ENCODE data around the gene EXOC3L2. TPM values are rescaled to one million over a fixed set of nuclear protein-coding genes. Genes with fewer than 3 reads are reported as not detected.
A peak's percentile ranks its signal among the peaks of the same experiment; 100 is the strongest.

EXOC3L2 gene
- total RNA-seq, 1 donor from 2014 or later, result not detected

GRCh38 chr19:45200568-45200967 lies 44.6 kb downstream of the EXOC3L2 start:
- no peaks in the 10 kb centered on the region for H3K4me1 Mint-ChIP-seq (ENCODE audit: low read depth)
- no peak overlapping the region for H3K27ac Mint-ChIP-seq
- peak; percentile 41 for TF ChIP-seq CTCF (IDR thresholded peaks at IDR 0.05; ENCODE audit: unreplicated experiment)
- H3K4me3 Mint-ChIP-seq (ENCODE audit: low read depth), result no peak overlapping the region
- H3K27me3 Mint-ChIP-seq, result peaks cover 15% of the 10 kb centered on the region
- H3K9me3 Mint-ChIP-seq (ENCODE audit: low read depth), result no peaks in the 10 kb centered on the region
- H3K36me3 Mint-ChIP-seq (ENCODE audit: insufficient read depth), result no peaks in the 10 kb centered on the region
- DNase-seq (ENCODE audit: low spot score, unreplicated experiment), result no peak

GRCh38 chr19:45195764-45196163 lies 49.4 kb downstream of the EXOC3L2 start:
- no peaks in the 10 kb centered on the region for H3K9me3 Mint-ChIP-seq (ENCODE audit: low read depth)
- no peak overlapping the region for H3K27ac Mint-ChIP-seq
- no peaks in the 10 kb centered on the region for H3K36me3 Mint-ChIP-seq (ENCODE audit: insufficient read depth)
- no peak for DNase-seq (ENCODE audit: low spot score, unreplicated experiment)
- TF ChIP-seq CTCF (IDR thresholded peaks at IDR 0.05; ENCODE audit: unreplicated experiment), result no peak
- H3K4me3 Mint-ChIP-seq (ENCODE audit: low read depth), result no peak overlapping the region
- H3K4me1 Mint-ChIP-seq (ENCODE audit: low read depth), result no peaks in the 10 kb centered on the region
- peaks cover 10% of the 10 kb centered on the region for H3K27me3 Mint-ChIP-seq

- peaks cover 3% of the 10 kb centered on the region for H3K27me3 Mint-ChIP-seq
- no peak for DNase-seq (ENCODE audit: low spot score, unreplicated experiment)
- TF ChIP-seq CTCF (IDR thresholded peaks at IDR 0.05; ENCODE audit: unreplicated experiment), result no peak
- no peak overlapping the region for H3K27ac Mint-ChIP-seq
- H3K36me3 Mint-ChIP-seq (ENCODE audit: insufficient read depth), result no peaks in the 10 kb centered on the region
- H3K4me1 Mint-ChIP-seq (ENCODE audit: low read depth), result no peaks in the 10 kb centered on the region
- no peak overlapping the region for H3K4me3 Mint-ChIP-seq (ENCODE audit: low read depth)
- no peaks in the 10 kb centered on the region for H3K9me3 Mint-ChIP-seq (ENCODE audit: low read depth)
Measured at GRCh38 chr19:45191375-45191774, 53.8 kb downstream of the EXOC3L2 start.

GRCh38 chr19:45189971-45190370 lies 55.2 kb downstream of the EXOC3L2 start:
- H3K4me3 Mint-ChIP-seq (ENCODE audit: low read depth), result no peak overlapping the region

DNA sequence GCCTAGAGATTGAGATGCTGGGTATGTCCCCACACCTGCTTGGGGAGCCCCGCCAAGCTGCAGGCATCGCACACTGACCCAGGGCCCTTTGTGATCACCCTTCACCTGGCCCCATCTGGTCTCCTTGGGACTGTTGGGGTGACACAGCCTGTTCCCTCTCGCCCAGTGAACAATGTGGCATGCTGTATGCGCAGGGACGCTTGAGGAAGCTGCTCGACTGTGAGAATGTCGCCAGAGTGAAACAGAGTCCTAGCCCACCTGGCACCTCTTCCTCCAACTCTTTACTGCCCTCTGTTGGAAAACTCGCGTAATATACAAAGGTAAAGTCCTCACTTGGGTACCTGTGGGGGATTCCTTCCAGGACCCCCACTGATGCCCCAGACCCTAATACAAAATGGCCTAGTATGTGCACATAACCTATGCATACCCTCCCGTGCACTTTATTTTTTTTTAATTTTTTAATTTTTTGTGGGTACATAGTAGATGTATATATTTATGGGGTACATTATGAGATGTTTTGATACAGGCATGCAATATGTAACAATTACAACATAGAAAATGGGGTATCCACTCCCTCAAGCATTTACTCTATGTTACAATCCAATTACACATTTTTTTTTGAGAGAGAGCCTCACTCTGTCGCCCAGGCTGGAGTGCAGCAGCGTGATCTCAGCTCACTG lies 57.6 kb downstream of the EXOC3L2 start:
- Mint-ChIP-seq H3K27me3 (no peaks in the 10 kb centered on the region), H3K4me1 (ENCODE audit: low read depth) (no peaks in the 10 kb centered on the region), H3K4me3 (ENCODE audit: low read depth) (no peak overlapping the region), H3K36me3 (ENCODE audit: insufficient read depth) (no peaks in the 10 kb centered on the region), H3K27ac (no peak overlapping the region), H3K9me3 (ENCODE audit: low read depth) (no peaks in the 10 kb centered on the region)
- peak; percentile 70 for TF ChIP-seq CTCF (IDR thresholded peaks at IDR 0.05; ENCODE audit: unreplicated experiment)
- DNase-seq (ENCODE audit: low spot score, unreplicated experiment), result no peak

More at GRCh38 chr19:45189971-45190370, 55.2 kb downstream of the EXOC3L2 start:
- Mint-ChIP-seq H3K36me3 (ENCODE audit: insufficient read depth) (no peaks in the 10 kb centered on the region), H3K27me3 (no peaks in the 10 kb centered on the region), H3K4me1 (ENCODE audit: low read depth) (no peaks in the 10 kb centered on the region), H3K27ac (no peak overlapping the region), H3K9me3 (ENCODE audit: low read depth) (no peaks in the 10 kb centered on the region)
- no peak for TF ChIP-seq CTCF (IDR thresholded peaks at IDR 0.05; ENCODE audit: unreplicated experiment)
- no peak for DNase-seq (ENCODE audit: low spot score, unreplicated experiment)
